Panc1 (cell line): Measurements from ENCODE around the gene PDZD2.

ENCODE experiments used
- SIN3A ChIP-seq: IDR thresholded peaks from 2 replicates; pipeline ENCODE4 v1.6.1; 2012; ENCODE audit warnings: low read depth, mild to moderate bottlenecking, low read length, moderate library complexity, borderline replicate concordance; ENCODE audit not compliant: insufficient read depth
- TF ChIP-seq, protein P1 (sequence below), 2 experiments: IDR thresholded peaks; 2 replicates each; pipeline ENCODE4 v1.6.1; 2011 to 2012; ENCODE audit warnings: low read depth in 2 of 2, control low read depth in 1 of 2, low read length in 1 of 2, mild to moderate bottlenecking in 1 of 2, moderate library complexity in 1 of 2; ENCODE audit not compliant: insufficient read depth in 1 of 2

DNA sequence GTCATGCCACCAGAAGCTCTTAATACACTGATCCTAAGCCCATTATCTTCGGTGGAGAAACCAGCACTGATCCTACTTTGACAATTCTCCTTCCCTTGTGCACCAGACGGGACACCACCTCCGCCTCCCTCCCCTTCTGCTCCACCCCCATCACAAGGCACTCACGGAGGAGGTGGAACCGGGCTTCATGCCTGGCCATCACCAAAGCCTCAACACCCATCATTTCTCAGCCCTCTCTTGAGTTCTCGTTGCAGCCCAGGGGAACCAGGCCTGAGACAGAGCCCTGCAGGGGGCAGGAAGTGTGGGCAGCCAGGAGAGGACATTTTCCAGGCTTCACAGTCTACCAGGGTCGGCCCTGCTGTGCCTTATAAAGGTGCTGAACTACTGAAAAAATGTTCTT, 374.7 kb downstream of the PDZD2 start:
- TF ChIP-seq SIN3A = no peak
- TF ChIP-seq, protein P1, sequence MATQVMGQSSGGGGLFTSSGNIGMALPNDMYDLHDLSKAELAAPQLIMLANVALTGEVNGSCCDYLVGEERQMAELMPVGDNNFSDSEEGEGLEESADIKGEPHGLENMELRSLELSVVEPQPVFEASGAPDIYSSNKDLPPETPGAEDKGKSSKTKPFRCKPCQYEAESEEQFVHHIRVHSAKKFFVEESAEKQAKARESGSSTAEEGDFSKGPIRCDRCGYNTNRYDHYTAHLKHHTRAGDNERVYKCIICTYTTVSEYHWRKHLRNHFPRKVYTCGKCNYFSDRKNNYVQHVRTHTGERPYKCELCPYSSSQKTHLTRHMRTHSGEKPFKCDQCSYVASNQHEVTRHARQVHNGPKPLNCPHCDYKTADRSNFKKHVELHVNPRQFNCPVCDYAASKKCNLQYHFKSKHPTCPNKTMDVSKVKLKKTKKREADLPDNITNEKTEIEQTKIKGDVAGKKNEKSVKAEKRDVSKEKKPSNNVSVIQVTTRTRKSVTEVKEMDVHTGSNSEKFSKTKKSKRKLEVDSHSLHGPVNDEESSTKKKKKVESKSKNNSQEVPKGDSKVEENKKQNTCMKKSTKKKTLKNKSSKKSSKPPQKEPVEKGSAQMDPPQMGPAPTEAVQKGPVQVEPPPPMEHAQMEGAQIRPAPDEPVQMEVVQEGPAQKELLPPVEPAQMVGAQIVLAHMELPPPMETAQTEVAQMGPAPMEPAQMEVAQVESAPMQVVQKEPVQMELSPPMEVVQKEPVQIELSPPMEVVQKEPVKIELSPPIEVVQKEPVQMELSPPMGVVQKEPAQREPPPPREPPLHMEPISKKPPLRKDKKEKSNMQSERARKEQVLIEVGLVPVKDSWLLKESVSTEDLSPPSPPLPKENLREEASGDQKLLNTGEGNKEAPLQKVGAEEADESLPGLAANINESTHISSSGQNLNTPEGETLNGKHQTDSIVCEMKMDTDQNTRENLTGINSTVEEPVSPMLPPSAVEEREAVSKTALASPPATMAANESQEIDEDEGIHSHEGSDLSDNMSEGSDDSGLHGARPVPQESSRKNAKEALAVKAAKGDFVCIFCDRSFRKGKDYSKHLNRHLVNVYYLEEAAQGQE (IDR thresholded peaks at IDR 0.05; ENCODE audit: insufficient read depth in 1 of 2, low read depth in 2 of 2, low read length in 1 of 2) = no peak
